Prostate gland (tissue), 2 donors: Measurements from ENCODE around the gene SPDYE6.

ENCODE experiments used
- CTCF ChIP-seq, 4 experiments: fragments of 200-600 bp in 2 of 4; fragments of 450-650 bp in 2 of 4; sonication (generic) in 2 of 4; IDR thresholded peaks; 1 replicate in 3 of 4; 2 replicates in 1 of 4; pipeline ENCODE4 v1.5.1; 2016 to 2019; ENCODE audit warnings: antibody characterized with exemption in 4 of 4, mild to moderate bottlenecking in 2 of 4, moderate library complexity in 2 of 4
- POLR2A ChIP-seq: fragments of 450-650 bp; IDR thresholded peaks from one replicate; pipeline ENCODE4 v1.6.1; 2016; ENCODE audit warnings: antibody characterized with exemption, mild to moderate bottlenecking
- POLR2AphosphoS5 ChIP-seq: sonication (generic); formaldehyde crosslinking; IDR thresholded peaks from one replicate; pipeline ENCODE4 v1.6.1; 2017; ENCODE audit warnings: antibody characterized with exemption

GRCh38 chr7:102306916-102307677 lies 49.1 kb downstream of the SPDYE6 start:
- TF ChIP-seq CTCF (IDR thresholded peaks at IDR 0.05) = no peak
- TF ChIP-seq POLR2AphosphoS5 = no peak
- TF ChIP-seq POLR2A = no peak
